SK-N-SH treated with all-trans-retinoic acid at 6 μM for 48 hours (cell line): ENCODE measurements around the gene HES3.

Experiments used
- ATAC-seq: fragments of 200-7000 bp; cut with Tn5 transposase; 3 replicates; pipeline ENCODE4 v1.9.1; 2020; ENCODE audit warnings: mild to moderate bottlenecking, moderate library complexity
- BACH2 ChIP-seq: fragments of 250-450 bp; sonication (Bioruptor Pico); IDR thresholded peaks from 2 replicates; pipeline ENCODE4 v1.9.0; 2021; ENCODE audit warnings: mild to moderate bottlenecking, borderline replicate concordance
- GLIS3 ChIP-seq: fragments of 250-450 bp; sonication (Bioruptor Pico); IDR thresholded peaks from 2 replicates; pipeline ENCODE4 v1.5.0; 2020; ENCODE audit warnings: mild to moderate bottlenecking, moderate library complexity
- ISL1 ChIP-seq: fragments of 250-450 bp; sonication (Bioruptor Pico); IDR thresholded peaks from 2 replicates; pipeline ENCODE4 v2.1.2; 2022; ENCODE audit warnings: mild to moderate bottlenecking, moderate library complexity
- POU6F1 ChIP-seq: fragments of 250-450 bp; sonication (Bioruptor Pico); IDR thresholded peaks from 2 replicates; pipeline ENCODE4 v1.8.0; 2021; ENCODE audit warnings: low read depth, mild to moderate bottlenecking, moderate library complexity, borderline replicate concordance
- RARB ChIP-seq: fragments of 250-450 bp; sonication (Bioruptor Pico); IDR thresholded peaks from 2 replicates; pipeline ENCODE4 v1.8.0; 2021; ENCODE audit warnings: mild to moderate bottlenecking, moderate library complexity
- TCF4 ChIP-seq: fragments of 250-450 bp; sonication (Bioruptor Pico); IDR thresholded peaks from 2 replicates; pipeline ENCODE4 v1.8.0; 2021; ENCODE audit warnings: mild to moderate bottlenecking, moderate library complexity, borderline replicate concordance
- TSHZ2 ChIP-seq: fragments of 250-450 bp; sonication (Bioruptor Pico); IDR thresholded peaks from 2 replicates; pipeline ENCODE4 v1.5.0; 2020; ENCODE audit warnings: mild to moderate bottlenecking, moderate library complexity
- ZC3H10 ChIP-seq: fragments of 250-450 bp; sonication (Bioruptor Pico); IDR thresholded peaks from 2 replicates; pipeline ENCODE4 v1.5.1; 2021; ENCODE audit warnings: mild to moderate bottlenecking, moderate library complexity
- ZFP3 ChIP-seq: fragments of 250-450 bp; sonication (Bioruptor Pico); IDR thresholded peaks from 2 replicates; pipeline ENCODE4 v1.5.0; 2020; ENCODE audit warnings: mild to moderate bottlenecking, moderate library complexity
- ZFP30 ChIP-seq: fragments of 450-650 bp; formaldehyde crosslinking; IDR thresholded peaks from 2 replicates; pipeline ENCODE4 v1.5.0; 2022; ENCODE audit warnings: mild to moderate bottlenecking, moderate library complexity
- ZNF8 ChIP-seq: fragments of 450-650 bp; formaldehyde crosslinking; IDR thresholded peaks from 2 replicates; pipeline ENCODE4 v1.5.0; 2020; ENCODE audit warnings: mild to moderate bottlenecking, moderate library complexity
- TF ChIP-seq, protein P1 (sequence below): fragments of 250-450 bp; sonication (Bioruptor Pico); IDR thresholded peaks from 2 replicates; pipeline ENCODE4 v1.5.1; 2021; ENCODE audit warnings: mild to moderate bottlenecking, moderate library complexity
- TF ChIP-seq, protein P2 (sequence below): fragments of 250-450 bp; sonication (Bioruptor Pico); IDR thresholded peaks from 2 replicates; pipeline ENCODE4 v1.8.0; 2020; ENCODE audit warnings: mild to moderate bottlenecking, moderate library complexity, borderline replicate concordance
- TF ChIP-seq, protein P3 (sequence below): fragments of 250-450 bp; sonication (Bioruptor Pico); IDR thresholded peaks from 2 replicates; pipeline ENCODE4 v1.5.1; 2020; ENCODE audit warnings: low read depth, mild to moderate bottlenecking, moderate library complexity

Gene HES3

DNA sequence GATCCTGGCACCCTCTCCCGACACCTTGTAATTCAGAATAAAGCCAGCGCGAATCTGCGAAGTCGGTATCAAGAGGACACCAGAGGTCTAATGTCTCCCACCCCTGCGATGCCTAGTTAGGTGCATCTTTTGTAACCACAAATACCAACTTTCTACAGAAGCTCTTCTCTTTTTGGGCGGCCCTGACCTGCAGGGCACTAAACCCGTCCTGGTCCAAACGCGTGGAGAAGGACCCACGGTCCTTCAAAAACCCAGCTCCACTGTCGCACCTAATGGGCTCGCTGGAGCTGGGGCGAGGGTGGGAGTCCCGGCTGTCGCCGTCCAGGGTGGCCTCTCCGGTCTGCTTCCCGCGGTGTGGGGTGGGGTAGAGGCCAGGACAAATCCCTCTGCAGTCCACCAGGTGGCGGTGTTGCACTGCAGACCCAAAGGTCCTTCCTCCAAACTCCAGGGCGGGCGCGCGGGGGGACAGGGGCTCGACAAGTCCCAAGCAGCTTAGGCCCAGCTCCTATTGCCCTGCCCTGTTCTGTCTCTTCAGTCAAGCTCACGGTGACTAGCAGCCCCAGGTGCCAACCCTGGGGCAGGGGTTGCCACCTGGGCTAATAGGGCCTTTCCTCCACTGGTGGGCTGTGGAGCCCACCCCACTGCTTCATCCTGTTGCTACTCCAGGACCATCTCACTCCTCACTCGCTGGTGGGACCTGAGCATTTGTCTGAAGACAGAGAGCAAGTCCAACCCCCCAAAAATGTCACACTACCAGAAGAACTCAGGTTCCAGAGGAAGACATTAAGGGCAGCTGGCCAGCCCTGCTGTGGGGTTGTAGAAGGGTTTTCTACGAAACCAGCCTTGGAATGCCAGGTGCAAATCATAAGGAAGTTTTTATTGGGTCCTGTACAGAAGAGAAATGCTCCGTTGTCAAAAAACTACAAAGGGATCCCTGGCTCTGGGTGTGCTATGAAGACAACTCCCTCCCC is 2.8 kb downstream of the HES3 start:
- ATAC-seq = peak; percentile 81
- TF ChIP-seq, protein P1, sequence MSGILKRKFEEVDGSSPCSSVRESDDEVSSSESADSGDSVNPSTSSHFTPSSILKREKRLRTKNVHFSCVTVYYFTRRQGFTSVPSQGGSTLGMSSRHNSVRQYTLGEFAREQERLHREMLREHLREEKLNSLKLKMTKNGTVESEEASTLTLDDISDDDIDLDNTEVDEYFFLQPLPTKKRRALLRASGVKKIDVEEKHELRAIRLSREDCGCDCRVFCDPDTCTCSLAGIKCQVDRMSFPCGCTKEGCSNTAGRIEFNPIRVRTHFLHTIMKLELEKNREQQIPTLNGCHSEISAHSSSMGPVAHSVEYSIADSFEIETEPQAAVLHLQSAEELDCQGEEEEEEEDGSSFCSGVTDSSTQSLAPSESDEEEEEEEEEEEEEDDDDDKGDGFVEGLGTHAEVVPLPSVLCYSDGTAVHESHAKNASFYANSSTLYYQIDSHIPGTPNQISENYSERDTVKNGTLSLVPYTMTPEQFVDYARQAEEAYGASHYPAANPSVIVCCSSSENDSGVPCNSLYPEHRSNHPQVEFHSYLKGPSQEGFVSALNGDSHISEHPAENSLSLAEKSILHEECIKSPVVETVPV (CRISPR knock-in tag) = no peak
- TF ChIP-seq, protein P2, sequence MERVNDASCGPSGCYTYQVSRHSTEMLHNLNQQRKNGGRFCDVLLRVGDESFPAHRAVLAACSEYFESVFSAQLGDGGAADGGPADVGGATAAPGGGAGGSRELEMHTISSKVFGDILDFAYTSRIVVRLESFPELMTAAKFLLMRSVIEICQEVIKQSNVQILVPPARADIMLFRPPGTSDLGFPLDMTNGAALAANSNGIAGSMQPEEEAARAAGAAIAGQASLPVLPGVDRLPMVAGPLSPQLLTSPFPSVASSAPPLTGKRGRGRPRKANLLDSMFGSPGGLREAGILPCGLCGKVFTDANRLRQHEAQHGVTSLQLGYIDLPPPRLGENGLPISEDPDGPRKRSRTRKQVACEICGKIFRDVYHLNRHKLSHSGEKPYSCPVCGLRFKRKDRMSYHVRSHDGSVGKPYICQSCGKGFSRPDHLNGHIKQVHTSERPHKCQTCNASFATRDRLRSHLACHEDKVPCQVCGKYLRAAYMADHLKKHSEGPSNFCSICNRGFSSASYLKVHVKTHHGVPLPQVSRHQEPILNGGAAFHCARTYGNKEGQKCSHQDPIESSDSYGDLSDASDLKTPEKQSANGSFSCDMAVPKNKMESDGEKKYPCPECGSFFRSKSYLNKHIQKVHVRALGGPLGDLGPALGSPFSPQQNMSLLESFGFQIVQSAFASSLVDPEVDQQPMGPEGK (CRISPR knock-in tag) = no peak
- no peak for TF ChIP-seq RARB (CRISPR knock-in tag)
- TF ChIP-seq ISL1 = no peak
- TF ChIP-seq ZNF8 = no peak
- TF ChIP-seq POU6F1 (CRISPR knock-in tag) = no peak
- no peak for TF ChIP-seq TCF4 (CRISPR knock-in tag)

GRCh38 chr1:6247651-6248050 is 3.7 kb downstream of the HES3 start:
- ATAC-seq = no peak
- TF ChIP-seq GLIS3 (CRISPR knock-in tag) (no peak), TSHZ2 (CRISPR knock-in tag) (no peak), POU6F1 (CRISPR knock-in tag) (no peak), BACH2 (CRISPR knock-in tag) (no peak), ZC3H10 (no peak)
- TF ChIP-seq, protein P2 (CRISPR knock-in tag) = no peak
- TF ChIP-seq, protein P3, sequence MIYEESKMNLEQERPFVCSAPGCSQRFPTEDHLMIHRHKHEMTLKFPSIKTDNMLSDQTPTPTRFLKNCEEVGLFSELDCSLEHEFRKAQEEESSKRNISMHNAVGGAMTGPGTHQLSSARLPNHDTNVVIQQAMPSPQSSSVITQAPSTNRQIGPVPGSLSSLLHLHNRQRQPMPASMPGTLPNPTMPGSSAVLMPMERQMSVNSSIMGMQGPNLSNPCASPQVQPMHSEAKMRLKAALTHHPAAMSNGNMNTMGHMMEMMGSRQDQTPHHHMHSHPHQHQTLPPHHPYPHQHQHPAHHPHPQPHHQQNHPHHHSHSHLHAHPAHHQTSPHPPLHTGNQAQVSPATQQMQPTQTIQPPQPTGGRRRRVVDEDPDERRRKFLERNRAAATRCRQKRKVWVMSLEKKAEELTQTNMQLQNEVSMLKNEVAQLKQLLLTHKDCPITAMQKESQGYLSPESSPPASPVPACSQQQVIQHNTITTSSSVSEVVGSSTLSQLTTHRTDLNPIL (CRISPR knock-in tag) = no peak
- TF ChIP-seq, all 23 proteins: peak for 0

DNA sequence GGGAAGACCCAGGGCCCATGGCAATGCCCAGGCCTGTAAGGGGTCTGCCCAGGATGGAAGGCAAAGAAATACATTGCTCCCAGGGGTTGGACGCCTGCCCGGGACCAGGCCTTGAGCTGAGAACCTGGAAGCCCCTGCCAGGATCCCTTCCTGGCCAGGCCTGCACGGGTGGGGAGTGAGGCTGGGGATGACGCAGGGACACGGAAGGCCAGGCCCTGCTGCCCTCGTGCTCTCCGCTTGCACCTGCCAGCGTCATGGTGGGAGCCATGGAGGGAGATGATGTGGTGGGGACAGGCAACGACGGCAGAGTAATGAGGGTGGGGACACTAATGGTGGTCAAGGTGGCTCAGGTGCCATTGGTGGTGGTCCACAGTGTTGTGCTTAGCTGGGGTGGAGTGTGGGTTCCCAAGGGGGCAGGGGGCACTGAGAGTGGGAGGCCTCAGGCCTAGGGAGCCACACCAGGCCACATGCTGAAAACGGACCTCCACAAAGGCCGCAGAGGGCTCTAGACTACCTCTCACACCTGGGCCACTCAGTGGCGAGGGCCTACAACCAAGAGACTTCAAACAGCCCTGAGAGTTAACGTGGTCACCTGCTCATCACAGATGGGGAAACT is 4.3 kb downstream of the HES3 start:
- ATAC-seq = no peak
- no peak for TF ChIP-seq ISL1
- TF ChIP-seq ZFP30 = no peak
- TF ChIP-seq GLIS3 (CRISPR knock-in tag) = no peak
- no peak for TF ChIP-seq TSHZ2 (CRISPR knock-in tag)
- no peak for TF ChIP-seq ZFP3
- TF ChIP-seq, protein P1 (CRISPR knock-in tag) = no peak
